Stimulated activated CD4-positive, alpha-beta T cell treated with anti-CD3 and anti-CD28 coated beads, TNF-alpha, amount 100 ng/mL, for 24 hours (primary cell): ENCODE data around the gene ZSCAN9.

Experiments
- DNase-seq, 3 experiments: peaks; one replicate each; pipeline ENCODE4 v3.0.0-alpha.2; 2020; ENCODE audit warnings: low read depth in 3 of 3

Gene ZSCAN9

GRCh38 chr6:28220257-28221133 is 4.6 kb upstream of the ZSCAN9 start:
- DNase-seq: no peak

- DNase-seq: no peak
Measured at GRCh38 chr6:28224131-28225055, 682 bp upstream of the ZSCAN9 start.

DNA sequence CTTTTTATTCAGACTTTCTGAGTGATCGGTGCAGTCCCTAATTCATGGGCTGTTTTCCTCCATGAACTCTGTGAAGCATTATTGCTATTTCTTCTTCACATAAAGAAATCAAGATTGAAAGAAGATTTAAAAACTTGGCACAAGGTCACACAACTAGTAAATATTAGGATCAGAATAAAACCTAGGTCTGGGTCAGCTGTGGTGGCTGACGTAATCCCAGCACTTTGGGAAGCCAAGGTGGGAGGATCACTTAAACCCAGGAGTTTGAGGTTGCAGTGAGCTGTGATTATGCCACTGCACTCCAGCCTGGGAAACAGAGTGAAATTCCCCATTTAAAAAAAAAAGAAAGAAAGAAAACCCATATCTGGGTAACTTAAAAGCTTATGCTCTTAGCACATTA is 1.4 kb downstream of the ZSCAN9 start:
- DNase-seq: no peak

DNA sequence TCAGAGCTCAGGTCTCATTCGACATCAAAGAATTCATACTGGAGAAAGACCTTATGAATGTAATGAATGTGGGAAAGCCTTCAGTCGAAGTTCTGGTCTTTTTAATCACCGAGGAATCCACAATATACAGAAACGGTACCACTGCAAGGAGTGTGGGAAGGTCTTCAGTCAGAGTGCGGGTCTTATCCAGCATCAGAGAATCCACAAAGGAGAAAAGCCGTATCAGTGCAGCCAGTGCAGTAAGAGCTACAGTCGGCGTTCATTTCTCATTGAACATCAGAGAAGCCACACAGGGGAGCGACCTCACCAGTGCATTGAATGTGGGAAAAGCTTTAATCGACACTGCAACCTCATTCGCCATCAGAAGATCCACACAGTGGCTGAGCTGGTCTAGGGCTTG is 7.7 kb downstream of the ZSCAN9 start:
- DNase-seq: no peak

GRCh38 chr6:28235912-28236452 is 10.9 kb downstream of the ZSCAN9 start:
- no peak for DNase-seq

GRCh38 chr6:28239636-28240035 is 14.6 kb downstream of the ZSCAN9 start:
- no peak for DNase-seq

DNA sequence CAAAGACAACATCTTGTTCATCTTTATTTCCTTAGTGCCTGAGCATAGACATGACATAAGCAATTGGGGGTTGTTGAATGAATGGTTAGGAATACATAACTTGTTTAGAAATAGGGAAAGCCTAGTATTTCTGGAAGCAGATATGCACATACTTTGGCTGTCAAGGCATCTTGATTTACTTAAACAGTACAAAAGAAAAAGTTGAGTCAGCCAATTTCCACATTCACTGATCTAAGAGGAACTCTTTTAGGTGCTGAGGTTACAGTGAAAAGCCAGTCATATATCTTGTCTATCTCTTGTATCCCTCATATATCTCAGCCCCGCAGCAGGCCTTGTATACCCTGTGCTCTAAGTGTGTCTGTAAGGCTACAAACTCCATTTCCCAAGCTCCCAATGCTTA is 15.4 kb downstream of the ZSCAN9 start:
- no peak for DNase-seq

GRCh38 chr6:28243946-28244345 is 18.9 kb downstream of the ZSCAN9 start:
- no peak for DNase-seq

DNA sequence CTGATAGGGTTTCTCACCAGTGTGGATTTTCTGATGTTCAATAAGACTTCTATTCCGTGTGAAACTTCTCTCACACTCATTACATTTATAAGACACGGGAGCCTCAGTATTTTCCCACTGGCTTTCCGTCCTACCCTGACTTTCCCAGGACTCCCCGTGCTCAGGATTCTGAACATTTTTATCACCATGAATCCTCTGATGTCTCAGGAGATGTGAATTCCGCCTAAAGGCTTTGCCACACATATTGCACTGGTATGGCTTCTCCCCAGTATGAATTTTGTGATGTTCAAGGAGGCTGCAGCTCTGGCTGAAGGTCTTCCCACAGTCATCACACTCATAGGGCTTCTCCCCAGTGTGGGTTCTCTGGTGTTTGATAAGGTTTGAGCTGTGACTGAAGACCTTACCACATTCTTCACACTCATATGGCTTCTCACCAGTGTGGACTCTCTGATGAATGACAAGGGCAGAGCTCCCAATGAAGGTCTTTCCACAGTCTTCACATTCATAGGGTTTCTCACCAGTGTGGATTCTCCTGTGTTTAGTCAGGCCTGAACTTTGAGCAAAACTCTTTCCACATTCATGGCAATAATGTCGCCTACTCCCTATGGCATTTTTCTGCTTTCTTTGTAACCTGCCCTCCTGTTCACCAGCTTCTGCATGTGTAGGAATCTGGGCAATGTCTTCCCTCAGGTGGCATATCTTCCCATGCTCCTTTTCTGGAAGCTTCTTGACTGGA is 20.3 kb downstream of the ZSCAN9 start:
- DNase-seq: no peak

- no peak for DNase-seq
Measured at GRCh38 chr6:28248916-28249315, 23.8 kb downstream of the ZSCAN9 start.

GRCh38 chr6:28250747-28251146 is 25.7 kb downstream of the ZSCAN9 start:
- no peak for DNase-seq

GRCh38 chr6:28251661-28252008 is 26.6 kb downstream of the ZSCAN9 start:
- DNase-seq: peak in 1 of 3 experiments; percentile 14

GRCh38 chr6:28252009-28252975 is 27.2 kb downstream of the ZSCAN9 start, which contains the start of gene ZKSCAN4:
ZKSCAN4 (minus strand) TSS chr6:28252269; CDS start chr6:28251980, 289 bp downstream.
- DNase-seq: peak; percentile 64 to 73 (median 72)

DNA sequence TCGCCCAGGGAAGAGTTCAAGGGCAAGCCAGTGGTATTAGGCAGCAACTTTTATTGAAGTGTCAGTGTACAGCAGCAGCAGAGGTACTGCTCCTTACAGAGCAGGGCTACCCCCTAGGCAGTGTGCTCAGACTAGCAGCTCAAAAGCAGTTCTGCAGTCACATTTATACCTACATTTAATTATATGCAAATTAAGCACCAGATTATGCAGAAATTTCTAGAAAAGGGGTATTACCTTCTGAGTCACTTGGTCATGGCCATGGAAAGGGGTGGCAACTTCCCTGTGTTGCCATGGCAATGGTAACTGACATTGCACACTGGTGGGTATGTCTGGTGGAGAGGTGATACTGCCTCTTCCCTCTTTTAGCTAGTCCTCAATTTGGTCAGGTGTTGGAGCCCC is 29.0 kb downstream of the ZSCAN9 start:
- DNase-seq: no peak

GRCh38 chr6:28257042-28257441 is 32.0 kb downstream of the ZSCAN9 start:
- DNase-seq: no peak

GRCh38 chr6:28258877-28259777 is 34.1 kb downstream of the ZSCAN9 start, which contains the start of gene NKAPL:
NKAPL (plus strand) TSS chr6:28259297; CDS start chr6:28259372, 75 bp downstream.
- DNase-seq: peak; percentile 26 to 60 (median 27)

DNA sequence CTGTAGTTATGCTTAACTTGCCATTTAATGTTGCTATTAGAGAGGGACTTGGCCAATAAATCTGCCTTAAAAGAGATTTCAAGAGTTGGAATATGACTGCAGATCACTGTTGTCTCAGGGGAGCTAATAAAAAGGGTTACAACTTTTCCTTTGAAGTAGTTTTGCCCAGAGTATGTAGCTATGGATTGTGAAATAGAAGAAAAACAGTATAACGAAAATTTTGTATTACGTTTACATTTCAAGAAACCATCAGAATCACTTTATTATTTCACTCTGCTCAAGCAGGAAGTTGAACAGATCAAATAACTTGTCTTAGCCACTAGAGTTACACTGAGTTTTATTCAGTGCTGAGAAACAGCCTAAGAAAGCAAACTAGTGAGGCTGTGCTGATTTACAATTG is 38.8 kb downstream of the ZSCAN9 start:
- no peak for DNase-seq

- DNase-seq: no peak
Measured at GRCh38 chr6:28264834-28265401, 39.8 kb downstream of the ZSCAN9 start.

DNA sequence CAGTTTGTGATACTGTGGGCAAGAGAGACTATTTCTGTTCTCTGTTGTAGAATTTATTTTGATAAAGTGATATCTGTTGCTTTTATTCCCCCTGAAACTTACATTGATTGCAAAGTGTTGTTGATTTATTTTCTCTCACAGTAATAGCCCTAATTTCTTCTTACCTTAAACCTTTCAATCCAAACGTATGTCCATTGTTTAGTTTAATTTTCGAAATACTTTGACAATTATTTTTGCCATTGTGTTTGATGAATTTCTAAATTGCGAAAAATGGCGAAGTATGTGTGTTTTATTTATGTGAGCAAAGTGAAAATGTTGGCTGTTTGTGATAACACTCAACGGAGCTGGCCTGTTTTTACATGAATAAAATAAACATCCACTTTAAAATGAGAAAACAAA is 41.5 kb downstream of the ZSCAN9 start:
- no peak for DNase-seq
